NCI-H345 (cell line): ENCODE measurements around the gene DDX55.

Source experiments
- DNase-seq: peaks from one replicate; lab custom pipeline; 2025; lab: John Stamatoyannopoulos, UW

The DDX55 gene

DNA sequence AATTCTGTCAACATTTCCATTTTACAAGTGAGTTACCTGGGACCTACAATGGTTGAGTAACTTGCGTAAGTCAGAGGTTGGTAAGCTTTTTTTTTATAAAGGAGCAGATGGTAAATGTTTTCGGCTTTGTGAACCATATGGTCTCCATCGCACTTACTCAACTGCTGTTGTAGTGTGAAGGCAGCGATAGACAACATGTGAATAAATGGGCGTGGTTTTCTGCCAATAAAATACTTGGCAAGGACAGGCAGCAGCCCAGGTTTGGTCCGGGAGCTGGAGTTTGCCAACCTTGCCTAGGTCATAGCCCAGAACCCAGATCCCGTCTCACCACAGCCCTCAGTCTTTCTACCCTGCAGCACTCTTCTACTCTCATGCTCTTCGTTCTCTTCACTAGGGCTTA is 6.3 kb downstream of the DDX55 start:
- DNase-seq: no peak

DNA sequence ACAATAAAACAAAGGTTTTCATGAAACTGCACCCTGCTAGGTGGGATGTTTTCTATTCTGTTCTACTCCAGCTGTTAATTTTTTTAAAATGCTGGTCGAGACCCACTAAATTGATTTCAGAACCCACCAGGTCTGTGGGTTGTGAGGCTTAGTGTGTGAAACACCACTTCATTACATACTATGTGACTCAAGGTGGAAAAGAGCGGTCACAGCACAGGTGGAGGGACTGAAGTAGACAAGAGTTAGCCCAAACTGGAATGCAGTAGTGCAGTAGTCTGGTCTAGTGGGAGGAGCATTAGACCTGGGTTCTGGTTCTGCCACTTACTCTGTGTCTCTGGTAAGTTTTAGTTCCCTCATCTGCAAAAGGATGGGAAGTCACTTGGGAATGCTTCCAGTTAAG is 12.2 kb downstream of the DDX55 start:
- DNase-seq: no peak

DNA sequence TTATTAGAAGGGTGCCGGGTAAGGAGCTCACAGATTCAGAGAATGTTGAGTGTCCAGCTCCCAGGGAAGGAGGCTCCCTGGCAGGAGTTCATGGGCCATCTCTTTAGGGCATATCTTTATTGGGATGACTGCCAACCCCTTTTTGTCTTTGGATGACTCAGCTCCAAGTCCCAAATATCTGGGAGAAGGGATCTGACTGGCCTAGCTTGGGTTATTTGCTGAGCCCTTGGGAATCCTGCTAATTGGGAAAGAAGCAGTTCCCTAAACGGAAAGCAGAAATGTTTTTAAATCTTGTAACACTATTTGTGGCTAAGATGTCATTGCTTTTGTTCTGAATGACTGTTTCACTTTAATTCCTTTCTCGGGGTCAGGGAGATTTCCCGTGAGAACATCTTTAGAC is 12.6 kb downstream of the DDX55 start:
- DNase-seq: no peak

DNA sequence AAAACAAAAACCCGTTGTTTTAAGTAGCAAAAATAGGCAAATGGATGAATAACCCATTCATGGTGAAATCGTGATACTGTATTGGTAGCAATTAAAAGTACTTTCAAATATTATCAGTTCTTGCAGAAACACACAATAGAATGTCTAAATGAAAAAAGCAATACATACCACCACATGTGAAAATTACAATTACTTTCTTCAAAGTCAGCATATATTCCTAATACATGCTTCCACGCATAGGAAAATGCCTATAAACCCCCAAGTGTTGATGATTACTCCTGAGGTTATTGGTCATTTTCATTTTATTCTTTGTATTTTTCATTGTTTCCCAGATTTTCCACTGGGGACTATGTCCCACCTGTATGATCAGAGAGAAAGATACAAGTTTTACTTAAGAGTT is 15.2 kb downstream of the DDX55 start:
- no peak for DNase-seq

DNA sequence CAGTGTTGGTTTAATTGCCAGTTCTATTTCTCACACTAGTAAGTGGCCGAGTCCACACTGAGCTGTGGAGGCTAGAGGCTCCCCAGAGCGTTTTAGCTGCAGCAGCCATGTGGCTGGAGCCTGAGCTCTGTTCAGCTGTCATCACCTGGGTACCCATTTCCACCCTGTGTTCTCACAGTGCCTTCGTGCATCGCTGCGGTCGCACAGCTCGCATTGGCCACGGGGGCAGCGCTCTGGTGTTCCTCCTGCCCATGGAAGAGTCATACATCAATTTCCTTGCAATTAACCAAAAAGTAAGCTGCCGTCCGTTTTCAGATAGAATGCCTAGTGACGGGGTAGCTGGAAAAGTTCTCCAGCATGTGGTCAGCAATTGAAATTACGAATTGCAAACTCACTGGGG is 15.7 kb downstream of the DDX55 start:
- no peak for DNase-seq

DNA sequence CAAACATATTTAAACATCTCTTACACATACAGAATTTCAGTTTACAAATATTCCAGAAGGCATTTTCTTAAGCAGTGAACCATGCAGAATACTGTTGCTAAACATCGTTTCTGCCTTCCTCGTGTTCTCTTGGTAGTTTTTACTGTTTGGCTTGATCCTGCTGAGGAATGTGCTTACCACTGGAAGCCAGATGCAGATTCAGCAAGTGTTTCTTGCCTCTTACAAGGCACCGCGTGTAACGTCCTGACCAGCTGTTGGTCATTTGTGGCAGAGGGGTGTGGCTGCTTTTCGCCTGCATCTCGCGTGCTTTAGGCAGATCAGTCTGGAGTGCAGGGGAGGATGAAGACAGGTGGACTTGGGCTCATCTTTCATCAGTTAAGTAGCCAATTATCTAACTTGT is 19.2 kb downstream of the DDX55 start:
- no peak for DNase-seq

DNA sequence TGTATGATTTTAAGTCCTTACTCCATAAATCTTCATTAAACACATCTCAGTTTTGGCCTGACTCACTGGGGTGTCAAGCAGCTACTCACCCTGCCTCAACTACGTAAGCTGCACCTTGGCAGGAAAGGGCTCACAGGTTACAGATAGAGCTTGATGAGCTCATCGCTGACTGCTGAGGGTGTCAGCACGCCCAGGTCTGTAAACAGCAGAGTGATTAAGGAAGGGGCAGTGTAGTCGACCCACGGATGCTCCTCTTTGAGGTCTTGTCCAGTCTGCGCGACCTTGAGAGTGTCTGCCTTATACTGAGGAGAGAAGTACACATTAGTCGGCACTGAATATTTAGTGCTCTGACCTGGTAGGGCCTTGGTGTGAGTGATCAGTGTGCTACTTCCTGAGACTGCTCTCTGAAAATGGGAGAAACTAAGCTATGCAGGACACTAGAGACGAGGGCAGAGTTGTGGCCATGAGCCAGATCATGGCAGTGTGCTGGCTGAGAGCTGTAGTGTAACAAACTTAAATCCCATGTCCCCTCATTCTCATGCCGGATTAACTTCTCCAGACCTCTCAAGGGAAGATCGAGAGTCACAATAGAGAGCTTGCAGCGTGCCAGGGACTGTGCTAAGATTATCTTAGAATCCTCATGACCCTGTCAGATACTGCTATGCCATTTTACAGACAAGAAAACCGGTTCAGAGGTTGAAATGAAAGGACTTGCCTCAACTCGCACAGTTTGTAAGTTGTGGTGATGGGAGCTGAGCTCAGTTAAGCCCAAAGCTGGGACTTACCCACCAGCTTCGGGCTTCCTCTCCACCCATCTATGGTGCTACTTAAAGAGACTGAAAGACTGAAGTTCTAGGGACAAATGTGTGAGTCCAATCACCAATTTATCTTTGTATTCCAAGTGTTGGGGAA is 20.0 kb downstream of the DDX55 start:
- no peak for DNase-seq

DNA sequence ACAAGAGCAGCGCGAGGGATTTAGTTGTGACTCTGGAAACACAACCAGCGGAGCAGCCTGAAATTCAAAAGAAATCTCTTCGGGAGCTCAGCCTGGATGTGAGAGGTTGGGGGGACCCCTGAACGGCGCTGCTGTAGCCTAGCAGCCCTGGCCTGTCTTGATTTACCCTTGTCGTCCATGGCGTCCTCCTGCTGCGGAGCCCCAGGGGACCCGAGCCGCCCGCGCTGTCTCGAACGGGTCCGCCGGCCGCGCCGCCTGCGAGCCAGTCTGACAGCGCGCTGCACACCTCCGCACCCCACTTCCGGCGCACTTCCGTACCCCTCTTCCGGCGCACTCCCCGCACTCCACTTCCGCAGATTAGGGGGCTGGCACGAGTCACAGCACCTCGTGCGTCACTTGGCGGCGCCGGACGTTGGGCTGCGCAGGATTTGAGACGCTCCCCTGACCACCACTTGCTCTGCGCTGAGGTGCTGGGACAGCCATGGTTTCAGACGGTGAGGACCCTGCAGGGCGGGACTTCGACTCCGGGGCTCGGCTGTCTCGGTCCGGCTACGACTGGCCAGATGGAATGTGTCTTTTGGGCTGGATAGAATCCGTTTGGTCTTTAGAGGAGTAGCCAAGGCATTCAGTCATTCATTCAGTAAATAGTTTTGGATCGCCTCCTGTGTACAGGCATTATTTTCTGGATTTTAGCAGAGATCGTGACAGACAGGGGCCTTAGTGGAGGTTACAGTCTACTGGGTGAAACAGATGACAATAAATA is 31.7 kb downstream of the DDX55 start, which contains the start of the genes EIF2B1 and GTF2H3:
Gene EIF2B1, minus strand, starts transcription at position 308 of the 763 bp plus-strand sequence. Its CDS starts 129 bp downstream, at position 179.
Gene GTF2H3, plus strand, starts transcription at position 451 of the 763 bp plus-strand sequence. Its CDS starts 31 bp downstream, at position 482.
- peak; percentile 98 for DNase-seq

DNA sequence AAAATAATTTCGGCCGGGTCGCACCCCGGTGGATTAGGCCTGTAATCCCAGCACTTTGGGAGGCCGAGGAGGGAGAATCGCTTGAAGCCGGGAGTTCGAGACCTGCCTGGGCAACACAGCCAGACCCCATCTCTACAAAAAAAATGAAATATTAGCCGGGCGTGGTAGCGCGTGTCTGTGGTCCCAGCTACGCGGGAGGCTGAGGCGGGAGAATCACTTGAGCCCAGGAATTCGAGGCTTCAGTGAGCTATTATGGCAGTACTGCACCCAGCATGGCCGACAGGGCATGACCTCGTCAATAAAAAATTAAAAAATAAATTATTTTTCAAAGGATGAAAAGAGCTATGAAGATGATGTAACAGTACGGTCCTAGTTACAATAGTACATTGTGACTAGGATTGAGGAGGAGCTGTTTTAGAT is 32.3 kb downstream of the DDX55 start:
- no peak for DNase-seq

DNA sequence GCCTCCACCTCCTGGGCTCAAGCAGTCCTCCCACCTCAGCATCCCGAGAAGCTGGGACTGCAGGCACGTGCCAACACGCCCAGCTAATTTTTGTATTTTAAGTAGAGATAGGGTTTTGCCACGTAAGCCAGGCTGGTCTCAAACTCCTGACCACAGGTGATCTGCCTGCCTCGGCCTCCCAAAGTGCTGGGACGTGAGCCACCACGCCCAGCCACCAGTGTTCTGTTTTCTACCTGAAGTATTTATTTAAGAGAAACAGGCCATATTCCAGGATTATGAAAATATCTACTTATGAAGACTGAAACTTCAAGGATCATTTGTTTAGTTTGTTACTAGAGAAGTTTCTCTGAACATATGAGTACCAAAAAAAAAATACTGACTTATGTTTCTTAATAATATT is 42.0 kb downstream of the DDX55 start:
- no peak for DNase-seq

DNA sequence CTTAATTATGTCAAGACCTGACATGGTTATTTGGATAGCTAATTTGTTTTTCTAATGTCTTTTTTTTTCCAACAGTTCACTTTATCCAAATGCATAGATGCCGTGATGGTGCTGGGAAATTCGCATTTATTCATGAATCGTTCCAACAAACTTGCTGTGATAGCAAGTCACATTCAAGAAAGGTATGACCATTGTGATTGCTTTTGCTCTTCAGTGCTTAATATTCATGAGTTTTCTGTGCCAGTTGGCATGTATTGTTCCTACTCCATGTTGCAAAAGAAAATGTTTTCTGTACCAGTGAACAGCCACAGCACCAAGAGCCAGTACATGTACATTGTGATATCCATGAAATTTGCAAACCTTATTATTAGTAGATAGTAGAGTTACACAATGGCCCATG is 43.5 kb downstream of the DDX55 start:
- DNase-seq: no peak

DNA sequence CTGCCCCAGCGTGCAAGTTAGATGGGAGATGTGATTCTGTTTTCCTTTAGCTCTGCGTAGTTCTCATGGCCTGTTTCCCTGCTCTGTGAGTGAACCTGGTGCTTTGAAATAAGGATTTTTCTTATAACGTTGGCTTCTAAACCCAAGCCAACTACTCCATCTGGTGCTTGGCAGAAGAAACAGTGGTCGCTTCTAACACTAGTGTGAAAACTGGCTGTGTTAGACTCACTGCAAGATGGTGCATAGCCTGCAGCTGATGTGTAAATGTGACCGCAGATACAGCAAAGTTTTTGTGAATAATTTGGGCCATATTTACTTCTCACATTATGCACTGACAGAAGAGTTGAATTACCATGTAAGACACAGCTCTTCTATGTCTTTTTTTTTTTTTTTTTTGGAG is 44.0 kb downstream of the DDX55 start:
- DNase-seq: no peak

DNA sequence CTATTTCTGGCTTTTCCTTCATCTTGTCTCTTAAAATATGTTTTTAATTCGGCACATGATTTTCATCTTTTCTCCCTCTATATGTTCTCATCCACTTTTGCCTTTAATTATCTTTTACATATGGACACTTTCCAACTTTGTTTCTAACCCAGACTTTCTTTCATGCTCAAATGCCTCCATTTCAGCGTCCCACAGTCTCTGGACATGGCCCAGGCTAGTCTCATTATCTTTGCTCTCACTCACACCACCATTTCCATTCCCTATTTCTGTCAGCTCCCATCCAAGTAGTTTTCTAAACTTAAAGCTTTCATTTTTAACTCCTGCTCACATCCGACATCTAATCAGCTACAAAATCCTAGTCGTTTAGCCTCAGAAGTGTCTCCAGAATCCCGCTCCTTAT is 46.5 kb downstream of the DDX55 start:
- no peak for DNase-seq

DNA sequence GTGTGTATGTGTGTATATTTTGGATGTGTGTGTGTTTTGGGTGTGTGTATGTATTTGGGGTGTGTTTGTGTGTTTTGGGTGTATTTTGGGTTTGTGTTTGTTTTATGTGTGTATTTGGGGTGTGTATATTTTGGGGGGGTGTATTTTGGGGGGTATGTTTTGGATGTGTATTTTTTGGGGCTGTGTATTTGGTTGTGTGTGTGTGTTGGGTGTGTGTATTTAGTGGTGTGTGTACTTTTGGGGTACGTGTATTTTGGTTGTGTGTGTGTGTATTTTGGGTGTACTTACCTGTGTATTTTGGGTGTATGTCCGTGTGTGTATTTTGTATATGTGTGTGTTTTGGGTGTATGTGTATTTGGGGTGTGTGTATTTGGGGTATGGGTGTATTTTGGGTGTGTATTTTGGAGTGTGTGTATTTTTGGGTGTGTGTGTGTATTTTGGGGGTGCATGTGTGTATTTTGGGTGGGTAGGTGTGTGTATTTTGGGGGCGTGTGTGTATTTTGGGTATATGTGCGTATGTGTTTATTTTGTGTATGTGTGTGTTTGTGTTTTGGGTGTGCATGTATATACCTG is 52.3 kb downstream of the DDX55 start:
- no peak for DNase-seq

DNA sequence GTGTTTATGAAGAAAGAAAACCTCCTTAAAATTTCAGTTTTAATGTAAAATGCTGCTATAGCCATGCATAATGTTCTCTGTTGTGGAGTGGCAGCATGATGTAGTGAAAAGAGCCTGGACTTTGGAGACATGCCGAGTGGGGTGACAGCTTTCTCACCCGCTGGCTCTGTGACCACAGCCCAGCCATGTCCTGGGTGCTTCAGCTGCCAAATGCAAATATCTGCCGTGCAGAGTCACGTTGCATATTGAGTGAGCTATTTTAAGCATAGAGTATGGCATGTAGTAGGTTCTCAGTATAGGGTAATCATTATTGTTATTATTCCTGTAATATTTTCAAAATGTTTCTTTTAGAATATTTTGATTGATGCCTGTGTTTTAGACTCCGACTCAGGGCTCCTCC is 53.5 kb downstream of the DDX55 start:
- DNase-seq: no peak

DNA sequence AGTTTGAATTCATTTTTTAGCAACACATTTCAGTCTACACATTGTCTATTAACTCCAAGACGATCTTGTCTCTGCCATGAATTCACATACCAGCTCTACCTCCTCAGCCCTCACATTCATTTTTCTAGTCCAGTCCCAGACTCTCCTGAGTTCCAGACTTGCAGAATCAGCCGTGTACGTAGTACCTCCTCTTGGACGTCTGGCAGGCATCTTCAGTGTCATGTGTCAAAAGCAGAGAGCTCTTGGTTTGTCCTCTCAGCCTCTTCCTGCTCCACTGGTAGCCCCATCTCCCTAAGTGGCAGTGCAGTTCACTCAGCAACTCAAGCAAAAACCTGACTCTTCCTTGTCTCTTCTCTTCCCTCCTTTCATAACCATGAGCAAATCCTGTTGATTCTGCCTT is 54.5 kb downstream of the DDX55 start:
- DNase-seq: no peak

DNA sequence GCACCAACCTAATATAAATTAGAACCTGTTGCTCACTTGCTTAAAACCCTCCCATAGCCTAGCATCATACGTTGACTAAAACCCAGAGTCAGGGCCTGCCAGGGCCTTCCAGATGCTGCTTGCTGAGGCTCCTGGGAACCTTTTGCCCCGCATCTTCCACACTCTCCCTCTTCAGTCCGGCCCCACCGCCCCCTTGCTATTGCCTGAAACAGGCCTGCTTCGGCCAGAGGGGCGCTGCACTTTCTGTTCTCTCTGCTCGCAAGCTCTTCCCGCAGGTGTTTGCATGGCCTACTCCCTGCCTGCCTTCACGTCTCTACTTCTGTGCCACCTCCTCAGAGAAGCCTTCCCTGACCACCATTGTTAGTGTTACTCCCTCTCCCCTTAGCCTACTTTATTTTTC is 55.3 kb downstream of the DDX55 start:
- DNase-seq: no peak

DNA sequence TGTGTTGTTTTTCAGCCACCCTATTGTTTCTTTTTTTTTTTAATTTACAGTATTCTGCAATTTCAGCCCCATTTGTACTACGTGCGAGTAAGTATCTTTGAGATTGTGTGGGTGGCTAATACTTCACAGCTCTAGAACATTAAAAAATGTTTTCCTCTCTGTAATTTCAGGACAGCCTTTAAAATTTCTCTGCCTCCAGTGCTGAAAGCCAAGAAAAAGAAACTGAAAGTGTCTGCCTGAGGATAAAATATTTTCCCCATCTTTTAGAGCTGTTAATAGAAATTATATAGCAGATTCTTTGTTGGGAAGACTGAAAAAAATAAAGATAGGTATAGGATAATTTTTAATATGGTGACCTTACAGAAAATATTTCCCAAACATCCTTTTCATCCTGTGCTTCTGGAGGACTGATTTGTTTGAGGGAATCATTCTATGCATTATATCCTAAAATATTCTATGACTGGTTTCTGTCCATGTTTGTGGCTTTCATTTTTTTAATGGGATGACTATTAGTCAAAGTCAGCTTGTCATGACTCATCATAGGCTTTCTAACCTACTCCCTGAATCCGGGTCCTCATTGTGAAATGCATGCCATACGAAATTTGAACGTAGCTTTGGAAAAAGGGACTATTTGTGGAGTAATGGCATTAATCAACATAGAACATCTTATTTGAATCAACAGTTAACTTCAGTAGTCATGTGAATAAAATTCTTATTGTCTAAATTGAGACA is 58.3 kb downstream of the DDX55 start:
- DNase-seq: no peak

DNA sequence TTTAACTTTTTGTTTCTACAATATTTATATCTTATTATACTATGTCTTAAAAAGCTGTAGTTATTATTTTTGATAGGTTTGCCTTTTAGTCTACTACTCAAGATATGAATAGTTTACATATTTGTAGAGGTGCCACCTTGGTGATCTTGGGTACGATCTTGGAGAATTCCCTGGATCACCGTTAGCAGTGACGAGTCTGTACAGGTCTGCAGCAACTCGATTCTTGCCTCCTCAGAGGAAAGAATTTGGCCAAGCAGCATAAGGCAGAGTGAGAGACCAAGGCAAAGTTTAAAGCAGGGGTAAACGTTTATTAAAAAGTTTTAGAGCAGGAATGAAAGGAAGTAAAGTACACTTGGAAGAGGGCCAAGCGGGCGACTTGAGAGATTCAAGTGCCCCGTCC is 65.9 kb downstream of the DDX55 start:
- DNase-seq: no peak
